BJ (cell line): ENCODE measurements around the gene NLRP3. TPM values are rescaled to one million over a fixed set of nuclear protein-coding genes. Genes with fewer than 3 reads are reported as not detected.
"Not testable (repeated sequence)": the region's sequence is repeated elsewhere in the genome, so short reads cannot be mapped to it uniquely, and the experiment has no call there.

Experiments
- CTCF ChIA-PET: fragments of 350-600 bp; formaldehyde crosslinking; extraction: SDS; loops from one replicate; lab custom pipeline; 2021; ENCODE audit warnings: antibody characterized with exemption, inconsistent platforms; lab: Yijun Ruan, JAX
- POLR2A ChIA-PET: fragments of 300-600 bp; sonication (Branson Sonifier 250); formaldehyde crosslinking; extraction: SDS; loops from one replicate; lab custom pipeline; 2021; ENCODE audit warnings: antibody characterized with exemption; lab: Charles Lee
- DNase-seq: peaks from one replicate; pipeline ENCODE4 v3.0.0-alpha.2; 2011; ENCODE audit warnings: low read depth
- H3K27me3 ChIP-seq: 2 replicates; pipeline ENCODE4 v1.6.0; 2011; ENCODE audit warnings: low read length; ENCODE audit not compliant: control insufficient read depth, insufficient read depth
- H3K36me3 ChIP-seq: 2 replicates; pipeline ENCODE4 v1.5.1; 2011; ENCODE audit warnings: low read length; ENCODE audit not compliant: control insufficient read depth, insufficient read depth
- H3K4me3 ChIP-seq: 2 replicates; pipeline ENCODE4 v1.5.1; 2011; ENCODE audit warnings: low read depth, mild to moderate bottlenecking, control low read depth, low read length
- CTCF ChIP-seq: IDR thresholded peaks from 2 replicates; pipeline ENCODE4 v1.5.1; 2011; ENCODE audit warnings: low read depth, mild to moderate bottlenecking, control low read depth, inconsistent platforms, low read length, moderate library complexity; ENCODE audit not compliant: insufficient read depth
- polyA plus RNA-seq: library from polyadenylated mRNA; depleted of rRNA; stranded (reverse); fragments of >200 nt; gene quantifications from 2 replicates; pipeline ENCODE4 v1.2.3, GENCODE V29; 2011

The NLRP3 gene
- polyA plus RNA-seq, 1 experiment, result not detected

GRCh38 chr1:247459507-247459906, 43.5 kb downstream of the NLRP3 start:
- no peaks in the 10 kb centered on the region for H3K27me3 ChIP-seq
- ChIA-PET POLR2A (no interaction called here), CTCF (no interaction called here)
- no peak for TF ChIP-seq CTCF
- no peak for DNase-seq
- no peaks in the 10 kb centered on the region for H3K36me3 ChIP-seq
- H3K4me3 ChIP-seq, result no peak overlapping the region

GRCh38 chr1:247465796-247466195, 49.8 kb downstream of the NLRP3 start:
- H3K27me3 ChIP-seq, result no peaks in the 10 kb centered on the region
- no peak for DNase-seq
- ChIA-PET CTCF (no interaction called here), POLR2A (no interaction called here)
- H3K4me3 ChIP-seq, result no peak overlapping the region
- TF ChIP-seq CTCF, result no peak
- no peaks in the 10 kb centered on the region for H3K36me3 ChIP-seq

- DNase-seq, result no peak
- Histone ChIP-seq H3K4me3 (no peak overlapping the region), H3K36me3 (no peaks in the 10 kb centered on the region), H3K27me3 (no peaks in the 10 kb centered on the region)
- no peak for TF ChIP-seq CTCF
- ChIA-PET POLR2A (no interaction called here), CTCF (no interaction called here)
Observed at GRCh38 chr1:247467129-247467528, 51.2 kb downstream of the NLRP3 start.

GRCh38 chr1:247468481-247469140, 52.6 kb downstream of the NLRP3 start:
- CTCF ChIA-PET, result no interaction called here
- TF ChIP-seq CTCF, result no peak

GRCh38 chr1:247469141-247469535, 53.2 kb downstream of the NLRP3 start:
- POLR2A ChIA-PET, result no interaction called here
- H3K27me3 ChIP-seq, result no peaks in the 10 kb centered on the region
- TF ChIP-seq CTCF, result no peak
- CTCF ChIA-PET, result no interaction called here
- DNase-seq, result no peak
- H3K36me3 ChIP-seq, result no peaks in the 10 kb centered on the region
- no peak overlapping the region for H3K4me3 ChIP-seq

More at GRCh38 chr1:247468481-247469140, 52.6 kb downstream of the NLRP3 start:
- POLR2A ChIA-PET, result no interaction called here
- H3K36me3 ChIP-seq, result no peaks in the 10 kb centered on the region
- H3K4me3 ChIP-seq, result no peak overlapping the region
- DNase-seq, result no peak
- H3K27me3 ChIP-seq, result no peaks in the 10 kb centered on the region

GRCh38 chr1:247470942-247471429, 55.0 kb downstream of the NLRP3 start:
- H3K4me3 ChIP-seq, H3K27me3 ChIP-seq, POLR2A ChIA-PET, DNase-seq, H3K36me3 ChIP-seq, CTCF ChIA-PET: not testable (repeated sequence)
